HL-60 (cell line): ENCODE measurements around the gene MR1.

ENCODE experiments used
- GABPA ChIP-seq: IDR thresholded peaks from 2 replicates; pipeline ENCODE4 v1.6.1; 2012; ENCODE audit warnings: low read depth
- TF ChIP-seq, protein P1 (sequence below): IDR thresholded peaks from one replicate; pipeline ENCODE4 v1.5.1; 2011; ENCODE audit warnings: low read length, control low read depth, inconsistent platforms; ENCODE audit not compliant: insufficient read depth

DNA sequence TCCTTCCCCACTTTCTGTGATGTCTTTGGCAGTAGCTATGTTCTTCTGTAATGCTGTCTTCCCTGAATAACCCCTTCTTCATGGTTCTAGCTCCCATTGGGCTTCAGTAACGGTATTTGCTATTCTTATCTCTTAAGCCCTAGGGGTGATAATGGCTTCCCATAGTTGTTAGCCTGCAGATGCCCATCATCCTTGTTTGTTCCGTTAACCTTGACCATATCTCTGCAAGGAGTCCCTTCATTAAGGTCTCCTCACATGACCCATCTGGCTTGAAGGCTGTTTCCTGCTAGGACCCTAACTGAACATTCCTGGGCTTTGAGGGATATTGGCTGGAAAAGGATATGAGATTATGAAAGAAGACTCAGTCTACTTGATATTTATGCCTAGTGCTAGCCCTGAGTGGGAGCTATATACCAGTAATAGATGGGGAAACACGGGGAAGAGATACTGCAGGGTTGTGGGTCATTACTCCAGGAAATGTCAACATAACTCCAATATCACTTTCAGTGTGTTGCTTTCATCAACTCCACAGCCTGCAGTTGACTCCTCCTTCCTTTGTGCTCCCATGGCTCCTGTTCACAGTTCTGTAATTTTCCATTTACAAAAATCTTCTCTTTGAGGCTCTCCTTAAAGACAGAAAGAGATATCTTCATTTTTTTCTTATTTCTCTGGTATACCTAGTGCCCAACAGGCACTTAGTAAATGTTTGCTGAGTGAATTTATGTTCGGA lies 2.5 kb downstream of the MR1 start:
- TF ChIP-seq, protein P1, sequence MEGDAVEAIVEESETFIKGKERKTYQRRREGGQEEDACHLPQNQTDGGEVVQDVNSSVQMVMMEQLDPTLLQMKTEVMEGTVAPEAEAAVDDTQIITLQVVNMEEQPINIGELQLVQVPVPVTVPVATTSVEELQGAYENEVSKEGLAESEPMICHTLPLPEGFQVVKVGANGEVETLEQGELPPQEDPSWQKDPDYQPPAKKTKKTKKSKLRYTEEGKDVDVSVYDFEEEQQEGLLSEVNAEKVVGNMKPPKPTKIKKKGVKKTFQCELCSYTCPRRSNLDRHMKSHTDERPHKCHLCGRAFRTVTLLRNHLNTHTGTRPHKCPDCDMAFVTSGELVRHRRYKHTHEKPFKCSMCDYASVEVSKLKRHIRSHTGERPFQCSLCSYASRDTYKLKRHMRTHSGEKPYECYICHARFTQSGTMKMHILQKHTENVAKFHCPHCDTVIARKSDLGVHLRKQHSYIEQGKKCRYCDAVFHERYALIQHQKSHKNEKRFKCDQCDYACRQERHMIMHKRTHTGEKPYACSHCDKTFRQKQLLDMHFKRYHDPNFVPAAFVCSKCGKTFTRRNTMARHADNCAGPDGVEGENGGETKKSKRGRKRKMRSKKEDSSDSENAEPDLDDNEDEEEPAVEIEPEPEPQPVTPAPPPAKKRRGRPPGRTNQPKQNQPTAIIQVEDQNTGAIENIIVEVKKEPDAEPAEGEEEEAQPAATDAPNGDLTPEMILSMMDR: no peak
- no peak for TF ChIP-seq GABPA
